T-helper 1 cell treated with Interleukin-12 subunit alpha and Interleukin-12 subunit beta and Interleukin-4 antibody, amounts not matched to agents 30 μg/mL and 1 μg/mL, for 36 hours (primary cell): Measurements from ENCODE around the gene EDDM3A.

ENCODE experiments used
- H3K27ac Mint-ChIP-seq: one replicate; pipeline ENCODE4 v1.8.0; 2021; ENCODE audit warnings: mild to moderate bottlenecking, mixed read lengths
- H3K27me3 Mint-ChIP-seq: one replicate; pipeline ENCODE4 v1.8.0; 2021; ENCODE audit warnings: low read depth, mixed read lengths
- H3K36me3 Mint-ChIP-seq: one replicate; pipeline ENCODE4 v1.8.0; 2021; ENCODE audit warnings: low read depth, mixed read lengths
- H3K4me1 Mint-ChIP-seq: one replicate; pipeline ENCODE4 v1.8.0; 2021; ENCODE audit warnings: low read depth, mixed read lengths
- H3K4me3 Mint-ChIP-seq: one replicate; pipeline ENCODE4 v1.8.0; 2021; ENCODE audit warnings: mild to moderate bottlenecking, moderate library complexity, mixed read lengths
- H3K9me3 Mint-ChIP-seq: one replicate; pipeline ENCODE4 v1.8.0; 2021; ENCODE audit warnings: mixed read lengths

EDDM3A gene

GRCh38 chr14:20787025-20787424 lies 41.3 kb downstream of the EDDM3A start:
- Mint-ChIP-seq H3K27me3 (no peaks in the 10 kb centered on the region), H3K36me3 (no peaks in the 10 kb centered on the region), H3K4me3 (no peak overlapping the region), H3K27ac (no peak overlapping the region), H3K4me1 (peaks cover 6% of the 10 kb centered on the region), H3K9me3 (no peaks in the 10 kb centered on the region)

GRCh38 chr14:20789230-20789813 lies 43.6 kb downstream of the EDDM3A start:
- H3K9me3 Mint-ChIP-seq: no peaks in the 10 kb centered on the region
- no peaks in the 10 kb centered on the region for H3K36me3 Mint-ChIP-seq
- no peak overlapping the region for H3K4me3 Mint-ChIP-seq
- H3K27ac Mint-ChIP-seq: no peak overlapping the region
- peaks cover 3% of the 10 kb centered on the region for H3K27me3 Mint-ChIP-seq
- H3K4me1 Mint-ChIP-seq: peaks cover 4% of the 10 kb centered on the region

- Mint-ChIP-seq H3K36me3 (no peaks in the 10 kb centered on the region), H3K27ac (no peak overlapping the region), H3K9me3 (no peaks in the 10 kb centered on the region), H3K4me3 (no peak overlapping the region), H3K27me3 (peaks cover 6% of the 10 kb centered on the region), H3K4me1 (peaks cover 4% of the 10 kb centered on the region)
These were observed 44.9 kb downstream of the EDDM3A start for GRCh38 chr14:20790464-20791116.

- peaks cover 6% of the 10 kb centered on the region for H3K27me3 Mint-ChIP-seq
- H3K4me1 Mint-ChIP-seq: peaks cover 4% of the 10 kb centered on the region
- H3K27ac Mint-ChIP-seq: no peak overlapping the region
- H3K4me3 Mint-ChIP-seq: no peak overlapping the region
- H3K36me3 Mint-ChIP-seq: no peaks in the 10 kb centered on the region
- H3K9me3 Mint-ChIP-seq: no peaks in the 10 kb centered on the region
These were observed 45.5 kb downstream of the EDDM3A start for GRCh38 chr14:20791187-20791586.

GRCh38 chr14:20791597-20791996 lies 45.9 kb downstream of the EDDM3A start:
- Mint-ChIP-seq H3K27ac (no peak overlapping the region), H3K27me3 (peaks cover 6% of the 10 kb centered on the region), H3K4me3 (no peak overlapping the region), H3K9me3 (no peaks in the 10 kb centered on the region), H3K36me3 (no peaks in the 10 kb centered on the region), H3K4me1 (peaks cover 4% of the 10 kb centered on the region)

GRCh38 chr14:20792556-20792955 lies 46.9 kb downstream of the EDDM3A start:
- no peaks in the 10 kb centered on the region for H3K9me3 Mint-ChIP-seq
- H3K27me3 Mint-ChIP-seq: peaks cover 6% of the 10 kb centered on the region
- H3K4me1 Mint-ChIP-seq: peaks cover 4% of the 10 kb centered on the region
- H3K27ac Mint-ChIP-seq: no peak overlapping the region
- no peak overlapping the region for H3K4me3 Mint-ChIP-seq
- no peaks in the 10 kb centered on the region for H3K36me3 Mint-ChIP-seq

GRCh38 chr14:20794644-20795369 lies 49.1 kb downstream of the EDDM3A start:
- Mint-ChIP-seq H3K27me3 (peaks cover 12% of the 10 kb centered on the region), H3K4me1 (peaks cover 5% of the 10 kb centered on the region), H3K27ac (no peak overlapping the region), H3K36me3 (no peaks in the 10 kb centered on the region), H3K4me3 (no peak overlapping the region), H3K9me3 (no peaks in the 10 kb centered on the region)

- Mint-ChIP-seq H3K9me3 (no peaks in the 10 kb centered on the region), H3K36me3 (no peaks in the 10 kb centered on the region), H3K4me3 (no peak overlapping the region), H3K27ac (no peak overlapping the region), H3K27me3 (peaks cover 18% of the 10 kb centered on the region), H3K4me1 (peaks cover 14% of the 10 kb centered on the region)
These were observed 51.5 kb downstream of the EDDM3A start for GRCh38 chr14:20797164-20797563.
